ENCODE results near the gene TTC27.
"Not testable (repeated sequence)": the region's sequence is repeated elsewhere in the genome, so short reads cannot be mapped to it uniquely, and the experiment has no call there.

TTC27 gene

DNA sequence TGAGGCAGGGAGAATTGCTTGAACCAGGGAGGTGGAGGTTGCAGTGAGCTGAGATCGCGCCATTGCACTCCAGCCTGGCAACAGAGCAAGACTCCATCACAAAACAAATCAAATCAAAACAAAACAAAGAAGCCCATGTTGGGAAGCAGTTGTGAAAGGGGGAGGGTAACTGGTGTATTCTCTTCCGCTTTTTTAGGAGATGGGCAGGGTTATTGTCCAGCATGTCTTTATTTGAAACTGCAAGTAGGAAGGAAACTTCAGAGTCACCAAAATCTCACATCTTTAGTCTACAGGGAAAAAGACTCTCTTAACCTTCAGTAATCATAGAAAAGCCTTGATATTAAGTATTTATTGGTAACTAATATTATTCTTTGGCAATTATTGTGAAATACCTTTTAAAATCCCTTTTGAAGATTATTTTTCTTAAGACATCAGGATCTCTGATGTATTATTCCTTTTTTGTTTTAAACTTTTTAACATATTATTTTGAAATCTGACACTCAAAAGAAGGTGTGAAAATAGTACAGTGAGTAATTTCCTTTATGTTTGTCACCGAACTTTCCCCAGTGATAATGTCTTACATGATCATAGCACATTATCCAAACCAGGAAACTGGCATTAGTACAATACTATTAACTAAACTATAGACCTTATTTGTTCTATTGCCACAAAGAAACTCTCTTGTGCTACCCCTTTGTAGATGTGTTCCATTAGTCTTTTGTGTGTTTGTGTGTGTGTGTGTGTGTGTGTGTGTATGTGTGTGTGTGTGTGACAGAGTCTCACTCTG, 234.6 kb downstream of the TTC27 start:
- peak; percentile 20 for DNase-seq

DNA sequence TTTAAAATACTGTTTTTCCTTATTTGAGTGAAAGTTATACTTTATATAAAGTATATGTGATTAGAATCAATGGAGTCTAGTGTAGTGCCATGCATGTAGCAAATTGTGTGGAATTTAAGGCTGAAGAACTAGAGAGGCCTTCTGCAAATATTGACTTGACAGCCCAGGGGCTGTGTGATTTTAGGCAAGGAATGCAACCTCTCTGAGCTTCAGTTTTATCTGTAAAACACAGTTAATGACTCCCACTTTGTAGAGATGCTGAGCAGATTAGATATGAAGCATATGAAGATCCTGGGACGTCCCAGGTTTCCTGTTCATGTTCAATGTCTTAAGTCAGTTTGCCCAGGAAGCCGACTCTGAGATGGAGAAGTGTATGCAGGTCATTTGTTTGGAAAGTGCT, 235.5 kb downstream of the TTC27 start:
- DNase-seq = no peak

DNA sequence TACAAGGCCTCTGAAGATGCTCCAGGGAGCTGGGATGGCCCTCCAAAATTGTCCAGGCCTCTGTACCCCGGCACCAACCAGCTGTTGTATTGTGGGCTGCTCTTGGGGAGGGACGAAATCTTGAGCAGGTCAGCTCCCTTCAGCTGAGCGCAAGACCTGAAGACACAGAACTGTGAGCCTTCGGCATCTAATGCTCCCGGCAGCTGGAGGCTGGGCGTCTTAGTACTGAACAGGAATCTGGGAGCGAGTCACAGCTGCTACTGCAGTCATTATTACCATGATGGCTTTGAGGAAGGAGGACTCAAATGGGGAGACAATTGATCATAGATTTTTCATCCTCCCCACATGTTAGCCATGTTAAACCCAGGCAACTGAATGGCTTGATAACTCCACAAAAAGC, 236.0 kb downstream of the TTC27 start:
- DNase-seq = no peak

DNA sequence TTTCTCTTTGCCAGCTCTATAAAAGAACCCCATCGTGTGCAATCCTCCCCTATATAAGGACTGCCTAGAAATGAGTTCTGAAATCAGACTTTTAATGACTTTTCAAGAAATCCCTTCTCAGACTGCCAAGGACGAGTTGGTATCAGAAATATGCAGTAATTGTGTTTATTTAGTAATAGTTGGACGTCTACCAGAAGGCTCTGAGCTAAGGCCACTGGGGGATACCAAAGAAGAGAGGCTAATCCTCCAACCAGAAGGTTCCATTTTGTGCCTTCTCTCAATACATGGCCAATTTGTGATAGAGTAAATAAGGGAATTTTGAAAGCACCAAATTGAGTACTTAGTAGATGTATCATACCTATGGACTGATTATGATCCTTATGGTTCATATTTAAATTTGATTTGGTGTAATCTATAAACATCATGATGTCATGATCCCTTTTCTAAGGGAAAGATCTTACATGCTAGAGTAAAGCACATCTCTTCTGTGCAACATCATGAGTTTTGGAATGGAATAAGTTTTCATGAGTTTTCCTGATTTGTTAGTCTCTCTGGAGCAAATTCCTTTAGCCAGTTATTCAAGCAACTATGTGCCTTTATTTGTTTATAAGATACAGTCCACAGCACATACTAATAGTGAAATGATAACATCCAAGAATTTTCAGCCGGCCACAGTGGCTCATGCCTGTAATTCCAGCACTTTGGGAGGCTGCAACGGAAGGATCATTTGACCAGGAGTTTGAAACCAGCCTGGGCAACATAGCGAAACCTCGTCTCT, 236.7 kb downstream of the TTC27 start:
- no peak for DNase-seq

DNA sequence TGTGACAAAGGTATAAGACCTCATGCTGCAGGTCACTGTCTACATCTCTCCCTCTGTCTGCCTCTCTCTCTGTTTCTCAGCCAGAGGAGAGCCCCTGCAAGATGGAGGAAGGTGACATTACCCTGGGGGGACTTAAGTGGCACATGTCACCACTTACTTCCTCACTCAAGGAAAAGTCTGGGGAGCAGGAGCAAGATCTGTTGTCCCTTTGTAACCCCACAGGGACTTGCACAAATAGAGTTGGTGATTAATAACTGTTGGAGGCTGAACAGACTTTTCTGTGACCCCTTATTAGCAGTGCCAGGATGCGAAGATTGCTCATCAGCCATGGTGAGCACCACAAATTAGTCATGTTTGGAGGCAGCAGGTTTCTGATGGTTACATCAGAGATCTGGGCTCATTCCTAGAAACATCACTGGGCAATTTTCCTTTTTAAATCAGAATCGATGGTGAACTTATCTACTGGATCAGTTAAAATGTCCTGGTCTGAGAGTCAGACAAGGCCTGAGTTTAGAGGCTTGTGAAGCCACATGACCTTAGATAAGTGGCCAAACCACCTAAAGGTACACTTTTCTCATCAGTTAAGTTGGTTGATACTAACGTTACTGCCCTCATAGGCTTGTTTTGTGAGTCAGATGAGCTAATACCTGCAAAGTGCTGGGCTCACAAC, 237.7 kb downstream of the TTC27 start:
- DNase-seq = peak; percentile 76

DNA sequence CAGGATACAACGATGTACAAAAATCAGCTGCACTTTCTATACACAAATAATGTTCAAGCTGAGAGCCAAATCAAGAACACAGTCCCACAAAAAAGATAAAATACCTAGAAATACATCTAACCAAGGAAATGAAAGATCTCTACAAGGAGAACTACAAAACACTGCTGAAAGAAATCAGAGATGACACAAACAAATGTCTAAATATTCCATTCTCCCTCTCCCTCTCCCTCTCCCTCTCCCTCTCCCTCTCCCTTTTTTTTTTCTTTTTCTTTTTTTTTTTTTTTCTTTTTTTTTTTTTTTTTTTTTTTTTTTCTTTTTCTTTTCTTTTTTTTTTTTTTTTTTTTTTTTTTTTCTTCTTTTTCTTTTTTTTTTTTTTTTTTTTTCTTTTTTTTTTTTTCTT, 238.6 kb downstream of the TTC27 start:
- not testable (repeated sequence) for DNase-seq
